Smooth muscle cell of the umbilical artery (primary cell): ENCODE results near the gene NRP2. TPM values are rescaled to one million over a fixed set of nuclear protein-coding genes. Genes with fewer than 3 reads are reported as not detected.

Source experiments
- total RNA-seq: library from RNA; depleted of rRNA; stranded (reverse); fragments of >200 nt; gene quantifications from 2 replicates; pipeline ENCODE4 v1.2.3, GENCODE V29; 2014

Gene NRP2
- total RNA-seq = 741 and 767 TPM in 2 replicates

GRCh38 chr2:205682239-205682970 lies at the start of gene NRP2:
TSS of gene NRP2 (plus strand) at chr2:205682501. CDS start at chr2:205683291, 790 bp downstream.

